OCI-LY3 (cell line): ENCODE measurements around the gene GLT1D1.

ENCODE experiments used
- EZH2phosphoT487 ChIP-seq: fragments of 200-600 bp; shearing (Covaris generic); IDR thresholded peaks from 2 replicates; pipeline ENCODE4 v1.6.1; 2018; ENCODE audit warnings: antibody characterized with exemption, mixed run types, low read depth
- TF ChIP-seq, protein P1 (sequence below): fragments of 200-600, 300-600 bp; sonication (generic); IDR thresholded peaks from 2 replicates; pipeline ENCODE4 v1.5.1; 2014; ENCODE audit warnings: antibody characterized with exemption, low read length, low read depth

DNA sequence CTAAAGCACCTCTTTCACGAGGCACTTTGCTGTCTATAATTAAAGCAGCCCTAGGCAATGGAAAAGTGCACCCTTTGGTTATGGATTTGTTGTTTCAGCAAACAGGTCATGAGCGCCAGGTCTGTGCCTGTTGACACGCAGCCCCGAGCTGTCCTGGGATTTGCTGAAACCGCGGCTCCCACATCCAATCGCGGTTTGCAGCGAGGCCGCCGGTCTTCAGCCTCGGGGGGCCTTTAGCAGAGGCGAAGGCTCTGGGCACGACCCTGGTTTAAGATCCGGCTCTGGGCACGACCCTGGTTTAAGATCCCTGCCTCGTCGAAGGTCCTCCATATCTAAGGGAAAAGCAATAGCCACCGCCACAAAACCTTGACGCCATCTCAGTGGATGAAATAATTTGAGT is 79.2 kb downstream of the GLT1D1 start:
- TF ChIP-seq, protein P1, sequence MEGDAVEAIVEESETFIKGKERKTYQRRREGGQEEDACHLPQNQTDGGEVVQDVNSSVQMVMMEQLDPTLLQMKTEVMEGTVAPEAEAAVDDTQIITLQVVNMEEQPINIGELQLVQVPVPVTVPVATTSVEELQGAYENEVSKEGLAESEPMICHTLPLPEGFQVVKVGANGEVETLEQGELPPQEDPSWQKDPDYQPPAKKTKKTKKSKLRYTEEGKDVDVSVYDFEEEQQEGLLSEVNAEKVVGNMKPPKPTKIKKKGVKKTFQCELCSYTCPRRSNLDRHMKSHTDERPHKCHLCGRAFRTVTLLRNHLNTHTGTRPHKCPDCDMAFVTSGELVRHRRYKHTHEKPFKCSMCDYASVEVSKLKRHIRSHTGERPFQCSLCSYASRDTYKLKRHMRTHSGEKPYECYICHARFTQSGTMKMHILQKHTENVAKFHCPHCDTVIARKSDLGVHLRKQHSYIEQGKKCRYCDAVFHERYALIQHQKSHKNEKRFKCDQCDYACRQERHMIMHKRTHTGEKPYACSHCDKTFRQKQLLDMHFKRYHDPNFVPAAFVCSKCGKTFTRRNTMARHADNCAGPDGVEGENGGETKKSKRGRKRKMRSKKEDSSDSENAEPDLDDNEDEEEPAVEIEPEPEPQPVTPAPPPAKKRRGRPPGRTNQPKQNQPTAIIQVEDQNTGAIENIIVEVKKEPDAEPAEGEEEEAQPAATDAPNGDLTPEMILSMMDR = no peak
- TF ChIP-seq EZH2phosphoT487 = no peak
